ENCODE measurements around the gene SP140L. TPM values are rescaled to one million over a fixed set of nuclear protein-coding genes. Genes with fewer than 3 reads are reported as not detected.
"Not testable (repeated sequence)": the region's sequence is repeated elsewhere in the genome, so short reads cannot be mapped to it uniquely, and the experiment has no call there.

SP140L gene
- total RNA-seq, 2 experiments from 2014 or later = 95.1 to 101 TPM

DNA sequence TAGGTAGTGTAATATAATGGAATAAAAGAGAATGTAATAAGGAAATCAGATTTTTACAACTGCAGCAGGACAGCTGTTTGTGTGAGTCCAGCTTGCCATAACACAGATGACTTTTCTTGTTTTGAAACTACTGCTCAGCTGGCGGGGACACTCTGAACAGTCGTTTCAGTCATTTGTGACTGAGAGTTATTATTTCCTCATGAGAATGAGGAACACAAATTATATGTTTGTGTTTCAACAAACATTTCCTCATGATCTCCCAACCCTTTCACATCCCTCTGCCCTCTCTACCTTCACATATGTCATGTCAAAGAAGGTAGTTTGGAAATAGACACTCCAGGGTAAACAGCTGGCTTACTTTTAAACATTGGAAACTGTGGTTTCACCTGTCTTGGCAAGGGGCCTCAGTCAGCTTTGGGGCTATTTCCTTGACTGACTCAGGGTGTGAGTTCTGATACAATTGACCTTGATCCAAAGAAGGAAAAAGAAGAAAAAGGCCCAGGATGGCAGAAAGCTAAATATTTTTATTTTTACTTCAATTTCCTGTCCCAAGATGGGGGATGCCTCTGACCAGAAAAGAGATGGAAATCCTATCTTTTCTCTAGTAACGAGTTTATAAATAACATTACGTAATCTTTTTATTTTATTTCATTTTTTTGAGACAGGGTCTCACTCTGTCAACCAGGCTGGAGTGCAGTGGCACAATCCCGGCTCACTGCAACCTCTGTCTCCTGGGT, 593 bp downstream of the SP140L start:
- POLR2A ChIA-PET = interaction anchor here (0.6 to 1.7 kb wide), 6 partner anchors 9 to 395 kb away, joined by 3 to 9 read pairs (median 3); partner anchors contain the start of gene SP110
- Mint-ChIP-seq H3K9me3 (peaks cover 16% of the 10 kb centered on the region), H3K4me3 (peak overlapping the region; percentile 87), H3K4me1 (peaks cover 72% of the 10 kb centered on the region), H3K27me3 (no peaks in the 10 kb centered on the region), H3K27ac (peak overlapping the region; percentile 96), H3K36me3 (ENCODE audit: low read depth) (peaks cover 75% of the 10 kb centered on the region)
- CTCF ChIA-PET = interaction anchor here (0.8 to 1.6 kb wide), 4 partner anchors 11 to 731 kb away, joined by 3 to 7 read pairs (median 5); no protein-coding TSS in a partner anchor
- no peak for DNase-seq

DNA sequence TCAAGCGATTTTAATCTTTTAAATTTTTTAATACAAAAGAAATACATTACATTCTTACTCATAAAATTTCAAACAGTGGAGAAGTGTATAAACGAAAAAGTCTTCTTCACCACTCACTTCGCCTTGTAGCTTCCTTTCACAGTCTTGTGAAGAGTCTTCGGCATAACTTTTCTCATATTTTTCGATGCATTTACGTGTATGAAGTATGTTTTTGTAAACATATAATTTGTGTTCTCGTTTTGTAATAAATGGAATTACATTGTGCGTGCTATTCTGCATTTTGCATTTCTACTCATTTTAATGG, 1.1 kb downstream of the SP140L start:
- DNase-seq = no peak
- ChIA-PET POLR2A (interaction anchor here (1.7 kb wide), 1 partner anchor 109 kb away, joined by 9 read pairs; the partner anchor contains the start of gene SP110), CTCF (interaction anchor here (1.1 to 1.6 kb wide), 2 partner anchors 11 to 15 kb away, joined by 3 to 7 read pairs; no protein-coding TSS in a partner anchor)
- Mint-ChIP-seq H3K36me3 (ENCODE audit: low read depth) (peaks cover 76% of the 10 kb centered on the region), H3K27ac (peak overlapping the region; percentile 84), H3K4me3 (peak overlapping the region; percentile 87), H3K27me3 (no peaks in the 10 kb centered on the region), H3K4me1 (peaks cover 71% of the 10 kb centered on the region), H3K9me3 (peaks cover 15% of the 10 kb centered on the region)

DNA sequence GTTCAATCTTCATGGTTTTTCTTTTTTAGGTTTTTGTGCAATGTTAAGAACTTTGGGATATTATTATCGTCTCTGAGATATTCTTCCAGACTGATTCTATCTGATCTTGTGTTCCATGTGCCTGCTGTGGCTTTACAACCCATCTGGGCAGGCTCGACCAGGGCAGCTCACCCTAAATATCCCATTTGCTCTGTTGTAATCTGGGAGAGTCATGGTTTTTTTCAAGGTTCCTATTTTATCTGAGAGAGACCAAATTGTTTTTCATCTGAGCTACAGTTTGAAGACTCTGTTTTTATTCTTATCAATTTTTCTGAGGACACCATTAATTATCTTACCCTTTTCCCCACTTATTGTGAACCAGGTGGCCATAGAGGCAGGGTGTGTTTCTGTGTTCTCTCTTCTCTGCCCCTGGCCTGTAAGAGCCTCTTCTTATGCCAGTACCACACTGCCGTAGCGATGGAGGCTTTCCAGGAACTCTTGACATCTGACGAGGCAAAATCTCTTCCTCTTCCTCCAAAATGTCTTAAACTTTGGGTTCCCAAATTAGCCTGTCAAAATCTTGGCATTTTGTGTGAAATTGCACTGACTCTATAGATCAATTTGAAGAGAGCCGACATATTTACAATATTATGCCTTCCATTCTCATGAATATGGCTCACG, 3.1 kb downstream of the SP140L start:
- CTCF ChIA-PET = interaction anchor here (0.5 kb wide), 1 partner anchor 842 kb away, joined by 3 read pairs; no protein-coding TSS in a partner anchor
- Mint-ChIP-seq H3K36me3 (ENCODE audit: low read depth) (peaks cover 81% of the 10 kb centered on the region), H3K27ac (no peak overlapping the region), H3K9me3 (peaks cover 19% of the 10 kb centered on the region), H3K27me3 (no peaks in the 10 kb centered on the region), H3K4me3 (peak overlapping the region; percentile 87), H3K4me1 (peaks cover 73% of the 10 kb centered on the region)
- no peak for DNase-seq
- POLR2A ChIA-PET = interaction anchor here (0.6 kb wide), 1 partner anchor 33 kb away, joined by 3 read pairs; no protein-coding TSS in a partner anchor

DNA sequence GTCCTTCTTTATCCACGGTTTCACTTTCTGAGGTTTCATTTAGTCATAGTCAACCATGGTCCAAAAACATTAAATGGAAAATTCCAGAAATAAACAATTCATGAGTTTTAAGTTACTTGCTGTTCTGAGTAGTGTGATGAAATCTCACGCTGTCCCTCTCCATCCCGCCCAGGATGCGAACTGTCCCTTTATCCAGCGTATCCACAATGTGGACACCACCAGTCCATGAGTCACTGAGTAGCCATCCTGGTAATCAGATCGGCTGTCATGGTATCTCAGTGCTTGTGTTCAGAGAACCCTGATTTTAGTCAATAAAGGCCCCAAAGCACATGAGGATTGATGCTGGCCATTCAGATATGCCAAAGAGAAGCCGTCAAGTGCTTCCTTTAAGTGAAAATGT, 3.7 kb downstream of the SP140L start:
- H3K27me3 Mint-ChIP-seq = no peaks in the 10 kb centered on the region
- peaks cover 23% of the 10 kb centered on the region for H3K9me3 Mint-ChIP-seq
- CTCF ChIA-PET = no interaction called here
- H3K36me3 Mint-ChIP-seq (ENCODE audit: low read depth) = peaks cover 81% of the 10 kb centered on the region
- H3K4me3 Mint-ChIP-seq = peak overlapping the region; percentile 87
- POLR2A ChIA-PET = no interaction called here
- no peak overlapping the region for H3K27ac Mint-ChIP-seq
- no peak for DNase-seq
- peaks cover 73% of the 10 kb centered on the region for H3K4me1 Mint-ChIP-seq

DNA sequence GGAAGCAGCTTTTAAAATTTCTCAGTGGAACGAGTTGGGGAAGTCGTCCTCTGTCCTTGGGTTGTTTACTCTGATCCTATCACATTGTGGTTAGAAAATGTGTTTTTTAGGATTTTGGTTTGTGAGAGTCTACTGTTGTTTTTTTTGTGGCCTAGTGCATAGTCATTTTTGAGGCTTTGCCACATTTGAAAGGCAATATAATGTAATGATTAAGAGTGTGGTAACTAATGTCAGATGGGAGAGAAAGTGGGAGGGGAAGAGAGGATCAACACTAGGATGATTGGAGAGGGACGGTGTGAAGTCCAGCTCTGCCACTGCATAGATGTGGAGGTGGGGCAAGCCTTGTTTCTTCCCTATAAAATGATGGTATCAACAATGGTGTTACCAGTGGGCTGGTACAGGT, 8.5 kb downstream of the SP140L start:
- H3K9me3 Mint-ChIP-seq = peaks cover 30% of the 10 kb centered on the region
- H3K4me1 Mint-ChIP-seq = peaks cover 59% of the 10 kb centered on the region
- POLR2A ChIA-PET = no interaction called here
- peak overlapping the region; percentile 39 for H3K4me3 Mint-ChIP-seq
- CTCF ChIA-PET = no interaction called here
- DNase-seq = no peak
- H3K27ac Mint-ChIP-seq = peak overlapping the region; percentile 82
- peaks cover 74% of the 10 kb centered on the region for H3K36me3 Mint-ChIP-seq (ENCODE audit: low read depth)
- no peaks in the 10 kb centered on the region for H3K27me3 Mint-ChIP-seq

DNA sequence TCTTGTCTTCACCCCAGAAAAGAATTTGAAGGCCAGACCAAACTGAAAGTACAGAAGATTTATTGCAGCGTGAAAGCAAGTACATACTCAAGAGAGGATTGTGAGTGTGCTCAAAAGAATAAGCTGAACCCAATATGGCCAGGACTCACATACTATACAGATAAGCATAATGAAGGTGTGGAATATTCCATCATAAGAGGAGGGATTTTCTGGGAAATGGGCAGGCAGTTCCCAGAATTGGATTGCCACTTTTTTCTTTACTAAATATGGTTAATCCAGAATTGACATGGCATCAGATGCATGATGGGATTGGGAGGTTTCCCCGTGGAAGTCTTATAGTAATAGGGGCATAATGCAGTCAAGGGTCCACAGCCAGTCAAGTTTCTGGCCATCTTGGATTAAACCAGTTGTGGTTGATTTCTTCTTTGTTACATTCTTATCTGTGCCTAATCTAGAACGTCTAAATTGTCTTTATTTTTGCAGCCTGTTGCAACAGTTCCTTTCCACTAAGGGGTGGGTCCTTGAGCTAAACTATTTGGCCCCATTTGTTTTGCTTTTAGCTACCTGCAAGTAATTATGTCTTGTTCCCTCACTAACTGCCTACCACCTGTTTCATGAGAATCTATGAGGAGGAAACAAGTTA, 9.0 kb downstream of the SP140L start:
- CTCF ChIA-PET = interaction anchor here (0.6 to 1.4 kb wide), 4 partner anchors 10 to 46 kb away, joined by 3 to 5 read pairs (median 3); no protein-coding TSS in a partner anchor

DNA sequence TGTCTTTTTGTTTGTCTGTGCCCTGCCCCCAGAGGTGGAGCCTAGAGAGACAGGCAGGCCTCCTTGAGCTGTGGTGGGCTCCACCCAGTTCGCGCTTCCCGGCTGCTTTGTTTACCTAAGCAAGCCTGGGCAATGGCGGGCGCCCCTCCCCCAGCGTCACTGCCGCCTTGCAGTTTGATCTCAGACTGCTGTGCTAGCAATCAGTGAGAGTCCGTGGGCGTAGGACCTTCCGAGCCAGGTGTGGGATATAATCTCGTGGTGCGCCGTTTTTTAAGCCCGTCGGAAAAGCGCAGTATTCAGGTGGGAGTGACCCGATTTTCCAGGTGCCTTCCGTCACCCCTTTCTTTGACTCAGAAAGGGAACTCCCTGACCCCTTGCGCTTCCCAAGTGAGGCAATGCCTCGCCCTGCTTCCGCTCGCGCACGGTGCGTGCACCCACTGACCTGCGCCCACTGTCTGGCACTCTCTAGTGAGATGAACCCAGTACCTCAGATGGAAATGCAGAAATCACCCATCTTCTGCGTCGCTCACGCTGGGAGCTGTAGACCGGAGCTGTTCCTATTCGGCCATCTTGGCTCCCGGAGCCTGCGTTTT, 15.0 kb downstream of the SP140L start:
- H3K4me3 Mint-ChIP-seq = not testable (repeated sequence)
- CTCF ChIA-PET = interaction anchor here (1.4 kb wide), 1 partner anchor 14 kb away, joined by 3 read pairs; no protein-coding TSS in a partner anchor

More for the DNA sequence above, 9.0 kb downstream of the SP140L start:
- Mint-ChIP-seq H3K27me3 (no peaks in the 10 kb centered on the region), H3K4me1 (peaks cover 54% of the 10 kb centered on the region), H3K36me3 (ENCODE audit: low read depth) (peaks cover 68% of the 10 kb centered on the region), H3K9me3 (peaks cover 30% of the 10 kb centered on the region), H3K4me3 (peak overlapping the region; percentile 39), H3K27ac (peak overlapping the region; percentile 82)
- POLR2A ChIA-PET = no interaction called here
- no peak for DNase-seq

DNA sequence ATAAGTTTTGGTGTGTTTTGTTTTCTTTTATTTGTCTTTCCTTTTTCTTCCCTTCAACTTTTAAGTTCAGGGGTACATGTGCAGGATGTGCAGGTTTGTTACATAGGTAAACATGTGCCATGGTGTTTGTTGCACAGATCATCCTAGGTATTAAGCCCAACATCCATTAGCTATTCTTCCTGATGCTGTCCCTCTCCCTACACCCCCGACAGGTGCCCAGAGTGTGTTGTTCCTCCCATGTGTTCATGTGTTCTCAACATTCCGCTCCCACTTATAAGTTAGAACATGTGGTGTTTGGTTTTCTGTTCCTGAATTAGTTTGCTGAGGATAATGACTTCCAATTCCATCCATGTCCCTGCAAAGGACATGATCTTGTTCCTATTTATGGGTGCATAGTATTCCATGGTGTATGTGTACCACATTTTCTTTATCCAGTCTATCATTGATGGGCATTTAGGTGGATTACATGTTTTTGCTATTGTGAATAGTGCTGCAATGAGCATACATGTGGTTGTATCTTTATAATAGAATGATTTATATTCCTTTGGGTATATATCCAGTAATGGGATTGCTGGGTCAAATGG, 16.1 kb downstream of the SP140L start:
- POLR2A ChIA-PET = interaction anchor here (0.7 kb wide), 1 partner anchor 16 kb away, joined by 3 read pairs; no protein-coding TSS in a partner anchor
- H3K4me3 Mint-ChIP-seq, H3K27ac Mint-ChIP-seq, H3K27me3 Mint-ChIP-seq, DNase-seq: not testable (repeated sequence)
- peaks cover 67% of the 10 kb centered on the region for H3K36me3 Mint-ChIP-seq (ENCODE audit: low read depth)
- CTCF ChIA-PET = interaction anchor here (1.4 kb wide), 1 partner anchor 15 kb away, joined by 3 read pairs; no protein-coding TSS in a partner anchor
- H3K9me3 Mint-ChIP-seq = peaks cover 43% of the 10 kb centered on the region
- H3K4me1 Mint-ChIP-seq = peaks cover 49% of the 10 kb centered on the region

More for the DNA sequence above, 15.0 kb downstream of the SP140L start:
- H3K27ac Mint-ChIP-seq, DNase-seq, H3K27me3 Mint-ChIP-seq, POLR2A ChIA-PET: not testable (repeated sequence)
- peaks cover 41% of the 10 kb centered on the region for H3K4me1 Mint-ChIP-seq
- peaks cover 38% of the 10 kb centered on the region for H3K9me3 Mint-ChIP-seq
- H3K36me3 Mint-ChIP-seq (ENCODE audit: low read depth) = peaks cover 63% of the 10 kb centered on the region

DNA sequence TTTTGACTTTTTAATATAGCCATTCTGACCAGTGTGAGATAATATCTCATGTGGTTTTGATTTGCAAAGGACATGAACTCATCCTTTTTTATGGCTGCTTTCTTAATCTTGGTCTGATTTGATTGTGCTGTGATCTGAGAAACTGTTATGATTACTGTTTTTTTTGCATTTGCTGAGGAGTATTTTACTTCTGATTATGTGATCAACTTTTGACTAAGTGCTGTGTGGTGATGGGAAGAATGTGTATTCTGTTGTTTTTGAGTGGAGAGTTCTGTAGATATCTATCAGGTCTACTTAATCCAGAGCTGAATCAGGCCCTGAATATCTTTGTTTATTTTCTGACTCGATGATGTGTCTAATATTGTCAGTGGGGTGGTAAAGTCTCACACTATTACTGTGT, 16.8 kb downstream of the SP140L start:
- Mint-ChIP-seq H3K9me3 (peaks cover 43% of the 10 kb centered on the region), H3K4me3 (no peak overlapping the region), H3K4me1 (peaks cover 55% of the 10 kb centered on the region), H3K36me3 (ENCODE audit: low read depth) (peaks cover 73% of the 10 kb centered on the region), H3K27me3 (no peaks in the 10 kb centered on the region), H3K27ac (peak overlapping the region; percentile 31)
- DNase-seq = no peak
- ChIA-PET CTCF (no interaction called here), POLR2A (no interaction called here)

DNA sequence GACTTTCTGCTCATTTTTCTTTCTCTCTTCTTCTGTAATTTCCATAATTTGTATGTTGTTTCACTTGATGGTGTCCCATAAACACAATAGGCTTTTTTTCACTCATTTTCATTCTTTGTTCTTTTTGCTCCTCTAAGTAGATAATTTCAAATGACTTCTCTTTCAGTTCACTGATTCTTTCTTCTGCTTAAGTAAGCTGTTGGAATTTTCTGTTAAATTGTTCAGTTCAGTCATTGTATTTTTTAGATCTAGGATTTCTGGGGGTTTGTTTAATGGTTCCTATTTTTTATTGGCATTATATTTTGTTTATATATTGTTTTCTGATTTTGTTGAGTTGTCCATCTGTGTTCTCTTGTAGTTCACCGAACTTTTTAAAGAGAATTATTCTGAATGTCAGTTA, 19.5 kb downstream of the SP140L start:
- H3K27ac Mint-ChIP-seq = no peak overlapping the region
- DNase-seq = no peak
- H3K36me3 Mint-ChIP-seq (ENCODE audit: low read depth) = peaks cover 88% of the 10 kb centered on the region
- CTCF ChIA-PET = interaction anchor here (1.0 to 1.4 kb wide), 3 partner anchors 10 to 20 kb away, joined by 3 to 7 read pairs (median 5); partner anchors contain the start of gene SP140L
- no peak overlapping the region for H3K4me3 Mint-ChIP-seq
- H3K4me1 Mint-ChIP-seq = peaks cover 69% of the 10 kb centered on the region
- H3K27me3 Mint-ChIP-seq = no peaks in the 10 kb centered on the region
- H3K9me3 Mint-ChIP-seq = peaks cover 46% of the 10 kb centered on the region
- POLR2A ChIA-PET = no interaction called here

DNA sequence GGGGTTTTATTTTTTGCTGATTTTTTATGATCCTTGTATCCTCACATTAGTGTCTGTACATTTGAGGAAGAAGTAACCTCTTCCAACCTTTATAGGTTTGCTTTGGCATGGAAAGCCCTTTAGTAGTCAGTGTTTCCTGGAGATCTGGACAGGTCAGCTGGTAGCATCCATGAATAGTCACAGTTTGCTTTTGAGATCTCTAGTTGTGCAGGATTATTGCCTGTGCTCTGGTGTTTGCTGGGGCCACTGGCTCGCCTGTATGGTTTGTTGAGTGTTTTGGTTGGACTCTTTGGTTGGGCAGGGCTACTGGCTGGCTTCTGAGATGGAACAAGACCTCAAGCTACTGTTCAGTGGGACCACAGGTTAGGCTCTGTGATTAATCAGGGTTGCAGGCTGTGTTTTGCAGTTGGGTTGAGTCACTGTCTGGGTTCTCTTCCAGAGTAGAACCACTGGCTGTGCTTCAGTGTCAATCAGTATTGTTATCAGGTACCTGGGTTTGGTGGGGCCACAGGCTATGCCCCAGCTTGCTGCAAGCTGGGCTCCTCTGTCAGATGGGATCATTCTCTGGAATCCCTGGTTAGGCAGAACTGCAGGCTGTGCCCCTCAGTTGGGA, 20.0 kb downstream of the SP140L start:
- Mint-ChIP-seq H3K4me3 (no peak overlapping the region), H3K4me1 (peaks cover 69% of the 10 kb centered on the region), H3K27me3 (no peaks in the 10 kb centered on the region), H3K36me3 (ENCODE audit: low read depth) (peaks cover 89% of the 10 kb centered on the region), H3K27ac (peak overlapping the region; percentile 92), H3K9me3 (peaks cover 46% of the 10 kb centered on the region)
- POLR2A ChIA-PET = no interaction called here
- no peak for DNase-seq
- CTCF ChIA-PET = interaction anchor here (0.5 to 1.4 kb wide), 5 partner anchors 10 to 332 kb away, joined by 3 to 7 read pairs (median 4); partner anchors contain the start of gene SP140L
